ENCODE results near the gene TMEM183A.

TMEM183A gene

GRCh38 chr1:202968351-202968750, 38.8 kb upstream of the TMEM183A start:
- no peak overlapping the region for H3K27ac Mint-ChIP-seq
- peaks cover 26% of the 10 kb centered on the region for H3K27me3 Mint-ChIP-seq (ENCODE audit: low read depth, poor library complexity)
- H3K4me3 Mint-ChIP-seq, result peak overlapping the region; percentile 90
- H3K36me3 Mint-ChIP-seq (ENCODE audit: low read depth), result no peaks in the 10 kb centered on the region
- H3K4me1 Mint-ChIP-seq, result peaks cover 23% of the 10 kb centered on the region
- no peaks in the 10 kb centered on the region for H3K9me3 Mint-ChIP-seq
- TF ChIP-seq CTCF (IDR thresholded peaks at IDR 0.05), result no peak
- DNase-seq, result no peak

GRCh38 chr1:202968895-202969295, 38.3 kb upstream of the TMEM183A start:
- Mint-ChIP-seq H3K27me3 (ENCODE audit: low read depth, poor library complexity) (peaks cover 32% of the 10 kb centered on the region), H3K27ac (no peak overlapping the region), H3K4me1 (peaks cover 23% of the 10 kb centered on the region), H3K9me3 (no peaks in the 10 kb centered on the region), H3K4me3 (peak overlapping the region; percentile 66), H3K36me3 (ENCODE audit: low read depth) (no peaks in the 10 kb centered on the region)
- peak; percentile 55 for TF ChIP-seq CTCF (IDR thresholded peaks at IDR 0.05)
- peak; percentile 28 for DNase-seq

GRCh38 chr1:202972046-202972445, 35.1 kb upstream of the TMEM183A start:
- no peak for TF ChIP-seq CTCF (IDR thresholded peaks at IDR 0.05)
- Mint-ChIP-seq H3K36me3 (ENCODE audit: low read depth) (no peaks in the 10 kb centered on the region), H3K4me3 (no peak overlapping the region), H3K27me3 (ENCODE audit: low read depth, poor library complexity) (peaks cover 60% of the 10 kb centered on the region), H3K27ac (no peak overlapping the region), H3K9me3 (no peaks in the 10 kb centered on the region), H3K4me1 (peaks cover 18% of the 10 kb centered on the region)
- no peak for DNase-seq

- DNase-seq, result no peak
- TF ChIP-seq CTCF (IDR thresholded peaks at IDR 0.05), result no peak
- Mint-ChIP-seq H3K36me3 (ENCODE audit: low read depth) (no peaks in the 10 kb centered on the region), H3K4me1 (no peaks in the 10 kb centered on the region), H3K9me3 (no peaks in the 10 kb centered on the region), H3K4me3 (no peak overlapping the region), H3K27ac (no peak overlapping the region), H3K27me3 (ENCODE audit: low read depth, poor library complexity) (peaks cover 78% of the 10 kb centered on the region)
Observed at GRCh38 chr1:202974856-202975255, 32.3 kb upstream of the TMEM183A start.

- H3K4me3 Mint-ChIP-seq, result no peak overlapping the region
- no peaks in the 10 kb centered on the region for H3K9me3 Mint-ChIP-seq
- no peak overlapping the region for H3K27ac Mint-ChIP-seq
- TF ChIP-seq CTCF (IDR thresholded peaks at IDR 0.05), result no peak
- no peaks in the 10 kb centered on the region for H3K4me1 Mint-ChIP-seq
- H3K36me3 Mint-ChIP-seq (ENCODE audit: low read depth), result no peaks in the 10 kb centered on the region
- peaks cover 84% of the 10 kb centered on the region for H3K27me3 Mint-ChIP-seq (ENCODE audit: low read depth, poor library complexity)
- DNase-seq, result no peak
Observed at GRCh38 chr1:202976633-202977032, 30.5 kb upstream of the TMEM183A start.

GRCh38 chr1:202979459-202979858, 27.7 kb upstream of the TMEM183A start:
- H3K4me1 Mint-ChIP-seq, result no peaks in the 10 kb centered on the region
- no peak for DNase-seq
- H3K4me3 Mint-ChIP-seq, result no peak overlapping the region
- TF ChIP-seq CTCF (IDR thresholded peaks at IDR 0.05), result no peak
- H3K9me3 Mint-ChIP-seq, result no peaks in the 10 kb centered on the region
- peaks cover 67% of the 10 kb centered on the region for H3K27me3 Mint-ChIP-seq (ENCODE audit: low read depth, poor library complexity)
- H3K36me3 Mint-ChIP-seq (ENCODE audit: low read depth), result no peaks in the 10 kb centered on the region
- no peak overlapping the region for H3K27ac Mint-ChIP-seq
